HepG2 (cell line): ENCODE measurements around the gene DHFR. TPM values are rescaled to one million over a fixed set of nuclear protein-coding genes. Genes with fewer than 3 reads are reported as not detected.

Experiments used
- ATAC-seq: fragments of 200-7000 bp; cut with Tn5 transposase; 3 replicates; pipeline ENCODE4 v1.9.1; 2020; ENCODE audit warnings: mild to moderate bottlenecking, moderate library complexity
- BruUV-seq: library from RNA; stranded (reverse); fragments of 400-500 nt; replicated peaks from 2 replicates; lab custom pipeline; 2021; lab: Mats Ljungman, UMichigan
- CTCF ChIA-PET: fragments of 300-600 bp; formaldehyde crosslinking; extraction: SDS; loops from one replicate; lab custom pipeline; 2021; ENCODE audit warnings: low total read pairs, inconsistent platforms, low intra/inter-chr PET ratio; lab: Yijun Ruan, JAX
- POLR2A ChIA-PET: fragments of 350-600 bp; sonication (Branson Sonifier 250); formaldehyde crosslinking; loops from one replicate; lab custom pipeline; 2020; ENCODE audit warnings: antibody characterized with exemption, inconsistent platforms; lab: Yijun Ruan, JAX
- DNase-seq: peaks from one replicate; pipeline ENCODE4 v3.0.0-alpha.2; 2015; ENCODE audit warnings: low spot score
- FAIRE-seq: peaks from 3 replicates; lab custom pipeline; 2011; peaks lifted over from hg19 to GRCh38; lab: Jason Lieb, UNC
- H2AFZ ChIP-seq: one replicate; pipeline ENCODE4 v1.6.1; 2011; ENCODE audit warnings: low read length, inconsistent platforms
- H3K27ac ChIP-seq: fragments of 300-600 bp; 3 replicates; pipeline ENCODE4 v1.8.0; 2011; ENCODE audit warnings: mixed run types, mild to moderate bottlenecking, mixed read lengths, low read length, inconsistent platforms; ENCODE audit not compliant: insufficient read depth; ENCODE audit errors: extremely low read length
- H3K27me3 ChIP-seq, 2 experiments: fragments of 200-600 bp in 1 of 2; 2 replicates in 1 of 2; 3 replicates in 1 of 2; pipeline versions ENCODE4 v1.6.0 to v1.8.0; 2011; ENCODE audit warnings: low read length in 2 of 2, mild to moderate bottlenecking in 2 of 2, moderate library complexity in 2 of 2, inconsistent platforms in 1 of 2; ENCODE audit not compliant: insufficient read depth in 2 of 2, control insufficient read depth in 1 of 2
- H3K36me3 ChIP-seq, 2 experiments: fragments of 200-600 bp in 1 of 2; replicated peaks in 1 of 2; 2 replicates in 1 of 2; 3 replicates in 1 of 2; pipeline versions ENCODE4 v1.5.1 to v1.8.0; 2011; ENCODE audit warnings: low read length in 2 of 2, inconsistent platforms in 1 of 2; ENCODE audit not compliant: insufficient read depth in 2 of 2, control insufficient read depth in 1 of 2
- H3K4me1 ChIP-seq: 2 replicates; pipeline ENCODE4 v1.5.1; 2012; ENCODE audit warnings: low read length, inconsistent platforms; ENCODE audit not compliant: insufficient read depth
- H3K4me2 ChIP-seq: 2 replicates; pipeline ENCODE4 v1.6.0; 2011; ENCODE audit warnings: low read depth, low read length, inconsistent platforms
- H3K4me3 ChIP-seq, 3 experiments: fragments of 200-600 bp in 1 of 3; sonication (generic), shearing (Covaris generic) in 1 of 3; replicated peaks in 1 of 3; 2 replicates each; pipeline ENCODE4 v1.5.1; 2011 to 2016; ENCODE audit warnings: low read length in 3 of 3, inconsistent platforms in 2 of 3, low read depth in 2 of 3, mild to moderate bottlenecking in 2 of 3, control low read depth in 1 of 3, mixed read lengths in 1 of 3; ENCODE audit not compliant: insufficient read depth in 1 of 3
- H3K79me2 ChIP-seq: one replicate; pipeline ENCODE4 v1.6.1; 2011; ENCODE audit warnings: low read length, inconsistent platforms; ENCODE audit not compliant: insufficient read depth
- H3K9ac ChIP-seq: 2 replicates; pipeline ENCODE4 v1.6.0; 2011; ENCODE audit warnings: mild to moderate bottlenecking, low read depth, low read length, inconsistent platforms; ENCODE audit not compliant: insufficient read depth
- H3K9me3 ChIP-seq: 2 replicates; pipeline ENCODE4 v1.5.1; 2012; ENCODE audit warnings: mild to moderate bottlenecking, low read length
- H4K20me1 ChIP-seq: 2 replicates; pipeline ENCODE4 v1.6.0; 2011; ENCODE audit warnings: inconsistent platforms, mild to moderate bottlenecking, low read length, moderate library complexity; ENCODE audit not compliant: insufficient read depth
- CHD2 ChIP-seq: IDR thresholded peaks from 2 replicates; pipeline ENCODE4 v1.6.1; 2011; ENCODE audit warnings: low read depth, low read length, improper control_type of control experiment
- ETS1 ChIP-seq: sonication (generic); formaldehyde crosslinking; IDR thresholded peaks from 2 replicates; pipeline ENCODE4 v1.4.0; 2020; ENCODE audit warnings: missing genetic modification reagents
- PBX2 ChIP-seq: IDR thresholded peaks from 2 replicates; pipeline ENCODE4 v1.6.1; 2016; ENCODE audit warnings: control low read depth
- SKI ChIP-seq: fragments of 450-650 bp; IDR thresholded peaks from one replicate; pipeline ENCODE4 v1.6.1; 2018; ENCODE audit warnings: mild to moderate bottlenecking; ENCODE audit not compliant: partially characterized antibody
- TBX3 ChIP-seq: fragments of 450-650 bp; IDR thresholded peaks from 2 replicates; pipeline ENCODE4 v1.6.1; 2017; ENCODE audit warnings: antibody characterized with exemption, mild to moderate bottlenecking, inconsistent platforms, borderline replicate concordance
- TSC22D2 ChIP-seq: sonication (generic); formaldehyde crosslinking; IDR thresholded peaks from 2 replicates; pipeline ENCODE4 v1.5.1; 2020; ENCODE audit warnings: missing genetic modification reagents, mild to moderate bottlenecking, borderline replicate concordance
- ZNF460 ChIP-seq: sonication (generic); formaldehyde crosslinking; IDR thresholded peaks from 2 replicates; pipeline ENCODE4 v1.5.1; 2020; ENCODE audit warnings: missing genetic modification reagents, mild to moderate bottlenecking, borderline replicate concordance
- ZNF639 ChIP-seq: conservative IDR thresholded peaks from 2 replicates; pipeline ENCODE4 v1.6.1; 2018; ENCODE audit warnings: missing genetic modification reagents
- WGBS: methylation state at CpG from one replicate; pipeline ENCODE4 v1.1.6; 2017; ENCODE audit warnings: low lambda C conversion rate; 5-methylcytosine and 5-hydroxymethylcytosine counted together
- in situ Hi-C: cut with HindIII; loops from 2 replicates; pipeline ENCODE4 v1.10.0; 2017; ENCODE audit warnings: low pct_unique_long_range_greater_than_20kb; ENCODE audit not compliant: extremely low pct_ligation_motif_present
- intact Hi-C: fragments of 100-400 bp; cut with micrococcal nuclease; formaldehyde crosslinking; loops from one replicate; pipeline ENCODE4 v1.10.0; 2022; ENCODE audit not compliant: unreplicated experiment
- polyA plus RNA-seq, 8 experiments: library from polyadenylated mRNA; depleted of rRNA in 3 of 8; stranded (reverse) in 7 of 8; unstranded in 1 of 8; fragments of >200 nt; fragmentation: Illumina TruSeq in 4 of 8; extraction: Trizol in 4 of 8; gene quantifications; 2 replicates each; pipeline versions ENCODE4 v1.2.1 to v1.2.3, GENCODE V29; 2011 to 2016; ENCODE audit warnings: low read depth in 4 of 8, missing spikeins in 1 of 8, mixed read lengths in 1 of 8; ENCODE audit not compliant: insufficient read depth in 1 of 8
- total RNA-seq, 5 experiments: library from RNA; depleted of rRNA; stranded (reverse); fragments of >200 nt; fragmentation: Illumina TruSeq; extraction: Trizol; gene quantifications; 2 replicates each; pipeline ENCODE4 v1.2.3, GENCODE V29; 2016; ENCODE audit warnings: low read depth in 1 of 5
- TF ChIP-seq, protein P1 (sequence below): sonication (generic); formaldehyde crosslinking; IDR thresholded peaks from 2 replicates; pipeline ENCODE4 v1.5.0; 2020; ENCODE audit warnings: missing genetic modification reagents
- TF ChIP-seq, protein P2 (sequence below): sonication (generic); formaldehyde crosslinking; IDR thresholded peaks from 2 replicates; pipeline ENCODE4 v1.4.0; 2020; ENCODE audit warnings: mild to moderate bottlenecking, missing genetic modification reagents

Gene DHFR
- total and polyA plus RNA-seq, 2 of the 13 experiments (the other 11 are each of a cell fraction or from before 2014, with no cell fraction given) = 22.8 to 59.0 TPM

DNA sequence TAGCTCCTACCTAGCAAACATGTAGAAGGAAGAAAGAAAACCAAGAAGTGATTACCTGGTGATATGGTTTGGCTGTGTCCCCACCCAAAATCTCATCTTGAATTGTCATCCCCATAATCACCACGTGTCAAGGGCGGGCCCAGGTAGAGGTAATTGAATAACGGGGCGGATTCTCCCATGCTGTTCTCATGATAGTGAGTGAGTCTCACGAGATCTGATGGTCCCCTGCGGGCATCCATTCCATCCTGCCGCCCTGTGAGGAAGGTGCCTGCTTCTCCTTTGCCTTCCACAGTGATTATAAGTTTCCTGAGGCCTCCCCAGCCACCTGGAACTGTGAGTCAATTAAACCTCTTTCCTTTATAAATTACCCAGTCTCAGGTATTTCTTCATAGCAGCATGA, 57.3 kb downstream of the DHFR start:
- POLR2A ChIA-PET = no interaction called here
- Histone ChIP-seq H3K4me2 (no peak overlapping the region), H2AFZ (no peak overlapping the region)
- DNase-seq = no peak
- TF ChIP-seq, protein P1, sequence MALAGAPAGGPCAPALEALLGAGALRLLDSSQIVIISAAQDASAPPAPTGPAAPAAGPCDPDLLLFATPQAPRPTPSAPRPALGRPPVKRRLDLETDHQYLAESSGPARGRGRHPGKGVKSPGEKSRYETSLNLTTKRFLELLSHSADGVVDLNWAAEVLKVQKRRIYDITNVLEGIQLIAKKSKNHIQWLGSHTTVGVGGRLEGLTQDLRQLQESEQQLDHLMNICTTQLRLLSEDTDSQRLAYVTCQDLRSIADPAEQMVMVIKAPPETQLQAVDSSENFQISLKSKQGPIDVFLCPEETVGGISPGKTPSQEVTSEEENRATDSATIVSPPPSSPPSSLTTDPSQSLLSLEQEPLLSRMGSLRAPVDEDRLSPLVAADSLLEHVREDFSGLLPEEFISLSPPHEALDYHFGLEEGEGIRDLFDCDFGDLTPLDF (CRISPR knock-in tag) = no peak
- 0 out of 2 replicates have a peak, but pooled peaks have one; percentile 40 for TF ChIP-seq CHD2
- TF ChIP-seq, all 625 proteins: peak for 1
- ATAC-seq (no peak), FAIRE-seq (no peak)
- CTCF ChIA-PET = no interaction called here
- no peaks in the 10 kb centered on the region for H4K20me1 ChIP-seq
- no peak overlapping the region for H3K27ac ChIP-seq
- no peaks in the 10 kb centered on the region for H3K79me2 ChIP-seq
- no peaks in the 10 kb centered on the region for H3K27me3 ChIP-seq
- no peak overlapping the region for H3K9ac ChIP-seq
- in situ Hi-C loops (no loop called here), intact Hi-C loops (loop anchor here (10.0 kb wide), 1 partner anchor 57 kb away; the partner anchor contains the start of genes DHFR and MSH3)
- H3K4me3 ChIP-seq = no peak overlapping the region
- peaks cover 30% of the 10 kb centered on the region for H3K4me1 ChIP-seq
- no peaks in the 10 kb centered on the region for H3K9me3 ChIP-seq
- no peaks in the 10 kb centered on the region for H3K36me3 ChIP-seq
- no TSS peak for BruUV-seq
- WGBS = 40% methylated on average over 7 of the region's 7 CpGs

GRCh38 chr5:80594810-80595209, 60.0 kb downstream of the DHFR start:
- H3K36me3 ChIP-seq = no peaks in the 10 kb centered on the region
- CTCF ChIA-PET = no interaction called here

More at GRCh38 chr5:80594810-80595209, 60.0 kb downstream of the DHFR start:
- Histone ChIP-seq H3K27ac (no peak overlapping the region), H3K9ac (no peak overlapping the region), H3K27me3 (no peaks in the 10 kb centered on the region), H3K9me3 (no peaks in the 10 kb centered on the region), H3K79me2 (no peaks in the 10 kb centered on the region), H4K20me1 (no peaks in the 10 kb centered on the region), H2AFZ (no peak overlapping the region), H3K4me3 (no peak overlapping the region), H3K4me2 (0 out of 2 replicates have a peak overlapping the region, but pooled peaks have one; percentile 2), H3K4me1 (peaks cover 44% of the 10 kb centered on the region)
- intact Hi-C loops = loop anchor here (10.0 kb wide), 1 partner anchor 60 kb away; the partner anchor contains the start of genes DHFR and MSH3
- DNase-seq (no peak), ATAC-seq (peak; percentile 53), FAIRE-seq (no peak)
- WGBS = 6% methylated on average over 2 of the region's 2 CpGs
- in situ Hi-C loops = no loop called here
- no TSS peak for BruUV-seq
- POLR2A ChIA-PET = interaction anchor here (0.7 kb wide), 1 partner anchor 60 kb away, joined by 3 read pairs; the partner anchor contains the start of gene DHFR
- TF ChIP-seq, protein P2, sequence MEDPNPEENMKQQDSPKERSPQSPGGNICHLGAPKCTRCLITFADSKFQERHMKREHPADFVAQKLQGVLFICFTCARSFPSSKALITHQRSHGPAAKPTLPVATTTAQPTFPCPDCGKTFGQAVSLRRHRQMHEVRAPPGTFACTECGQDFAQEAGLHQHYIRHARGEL (CRISPR knock-in tag) = no peak
- no peak for TF ChIP-seq TSC22D2
- TF ChIP-seq SKI = no peak
- TF ChIP-seq ZNF460 = no peak
- TF ChIP-seq TBX3 = no peak
- no peak for TF ChIP-seq ETS1
- no peak for TF ChIP-seq ZNF639
- TF ChIP-seq PBX2 (CRISPR knock-in tag) = peak; percentile 47
